ENCODE results near the gene F2RL1.

DNA sequence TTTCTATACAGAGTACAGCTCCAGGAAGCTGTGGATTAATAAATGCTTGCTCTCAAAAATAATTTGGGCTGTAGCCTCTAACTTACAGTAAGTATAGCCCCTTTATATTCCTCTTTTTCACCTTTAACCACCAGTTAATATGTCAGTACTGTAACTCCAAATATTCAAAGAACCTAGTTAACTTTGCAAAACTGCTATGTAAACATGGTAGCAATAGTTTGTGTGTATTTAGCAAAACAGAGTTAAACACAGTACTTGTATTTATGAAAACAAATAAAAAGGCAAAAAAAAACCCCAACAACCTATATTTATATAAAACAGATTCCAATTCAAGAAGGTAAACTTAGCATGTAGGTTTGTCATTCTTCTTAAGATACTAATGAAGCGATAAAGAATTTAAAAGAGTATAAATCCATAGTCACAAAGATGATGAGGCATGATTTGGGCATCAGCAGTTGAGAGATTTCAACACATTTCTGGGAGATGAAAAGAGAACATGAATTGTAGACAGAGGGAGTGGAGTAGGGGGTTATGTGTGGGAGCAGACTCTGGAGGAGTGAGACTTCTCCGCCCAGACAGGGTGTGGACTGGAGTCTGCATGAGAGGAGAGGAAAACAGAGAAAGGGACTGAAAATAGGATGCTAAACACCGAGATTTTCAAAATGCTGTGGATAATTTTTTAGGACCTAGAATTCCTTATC is 47.0 kb upstream of the F2RL1 start:
- TF ChIP-seq, protein P1, sequence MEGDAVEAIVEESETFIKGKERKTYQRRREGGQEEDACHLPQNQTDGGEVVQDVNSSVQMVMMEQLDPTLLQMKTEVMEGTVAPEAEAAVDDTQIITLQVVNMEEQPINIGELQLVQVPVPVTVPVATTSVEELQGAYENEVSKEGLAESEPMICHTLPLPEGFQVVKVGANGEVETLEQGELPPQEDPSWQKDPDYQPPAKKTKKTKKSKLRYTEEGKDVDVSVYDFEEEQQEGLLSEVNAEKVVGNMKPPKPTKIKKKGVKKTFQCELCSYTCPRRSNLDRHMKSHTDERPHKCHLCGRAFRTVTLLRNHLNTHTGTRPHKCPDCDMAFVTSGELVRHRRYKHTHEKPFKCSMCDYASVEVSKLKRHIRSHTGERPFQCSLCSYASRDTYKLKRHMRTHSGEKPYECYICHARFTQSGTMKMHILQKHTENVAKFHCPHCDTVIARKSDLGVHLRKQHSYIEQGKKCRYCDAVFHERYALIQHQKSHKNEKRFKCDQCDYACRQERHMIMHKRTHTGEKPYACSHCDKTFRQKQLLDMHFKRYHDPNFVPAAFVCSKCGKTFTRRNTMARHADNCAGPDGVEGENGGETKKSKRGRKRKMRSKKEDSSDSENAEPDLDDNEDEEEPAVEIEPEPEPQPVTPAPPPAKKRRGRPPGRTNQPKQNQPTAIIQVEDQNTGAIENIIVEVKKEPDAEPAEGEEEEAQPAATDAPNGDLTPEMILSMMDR (IDR thresholded peaks at IDR 0.05) = no peak
- TF ChIP-seq POLR2A (IDR thresholded peaks at IDR 0.05; ENCODE audit: low read depth) = no peak
